ENCODE results near the gene PFKL. TPM values are rescaled to one million over a fixed set of nuclear protein-coding genes. Genes with fewer than 3 reads are reported as not detected.

The PFKL gene
- total and polyA plus RNA-seq, 2 of the 8 experiments (the other 6 are each of a cell fraction or from before 2014, with no cell fraction given) = 80.2 to 82.3 TPM

DNA sequence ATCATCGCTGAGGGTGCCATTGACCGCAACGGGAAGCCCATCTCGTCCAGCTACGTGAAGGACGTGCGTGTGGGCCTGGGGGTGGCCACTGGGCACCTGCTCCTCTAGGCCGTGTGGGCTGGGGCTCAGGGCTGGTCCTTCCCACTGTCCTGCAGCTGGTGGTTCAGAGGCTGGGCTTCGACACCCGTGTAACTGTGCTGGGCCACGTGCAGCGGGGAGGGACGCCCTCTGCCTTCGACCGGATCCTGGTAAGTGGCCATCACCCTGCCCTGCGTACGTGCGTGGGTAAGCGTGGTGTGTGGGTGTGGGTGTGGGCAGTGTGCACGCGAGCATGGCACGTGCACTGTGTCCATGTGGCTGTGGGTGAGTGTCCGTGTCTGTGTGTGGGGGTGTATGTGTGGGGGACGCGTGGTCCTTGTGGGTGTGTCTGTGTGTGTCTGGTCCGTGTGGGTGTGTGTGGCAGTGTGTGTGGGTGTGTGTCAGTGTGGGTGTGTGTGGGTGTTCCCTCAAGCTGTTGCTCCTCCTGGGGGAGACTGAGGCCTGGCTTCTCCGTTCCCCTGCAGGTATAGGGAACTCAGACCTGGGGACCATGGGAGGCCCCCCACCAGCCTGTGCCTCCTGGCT lies 16.5 kb downstream of the PFKL start (continued):
- TF ChIP-seq, protein P1, sequence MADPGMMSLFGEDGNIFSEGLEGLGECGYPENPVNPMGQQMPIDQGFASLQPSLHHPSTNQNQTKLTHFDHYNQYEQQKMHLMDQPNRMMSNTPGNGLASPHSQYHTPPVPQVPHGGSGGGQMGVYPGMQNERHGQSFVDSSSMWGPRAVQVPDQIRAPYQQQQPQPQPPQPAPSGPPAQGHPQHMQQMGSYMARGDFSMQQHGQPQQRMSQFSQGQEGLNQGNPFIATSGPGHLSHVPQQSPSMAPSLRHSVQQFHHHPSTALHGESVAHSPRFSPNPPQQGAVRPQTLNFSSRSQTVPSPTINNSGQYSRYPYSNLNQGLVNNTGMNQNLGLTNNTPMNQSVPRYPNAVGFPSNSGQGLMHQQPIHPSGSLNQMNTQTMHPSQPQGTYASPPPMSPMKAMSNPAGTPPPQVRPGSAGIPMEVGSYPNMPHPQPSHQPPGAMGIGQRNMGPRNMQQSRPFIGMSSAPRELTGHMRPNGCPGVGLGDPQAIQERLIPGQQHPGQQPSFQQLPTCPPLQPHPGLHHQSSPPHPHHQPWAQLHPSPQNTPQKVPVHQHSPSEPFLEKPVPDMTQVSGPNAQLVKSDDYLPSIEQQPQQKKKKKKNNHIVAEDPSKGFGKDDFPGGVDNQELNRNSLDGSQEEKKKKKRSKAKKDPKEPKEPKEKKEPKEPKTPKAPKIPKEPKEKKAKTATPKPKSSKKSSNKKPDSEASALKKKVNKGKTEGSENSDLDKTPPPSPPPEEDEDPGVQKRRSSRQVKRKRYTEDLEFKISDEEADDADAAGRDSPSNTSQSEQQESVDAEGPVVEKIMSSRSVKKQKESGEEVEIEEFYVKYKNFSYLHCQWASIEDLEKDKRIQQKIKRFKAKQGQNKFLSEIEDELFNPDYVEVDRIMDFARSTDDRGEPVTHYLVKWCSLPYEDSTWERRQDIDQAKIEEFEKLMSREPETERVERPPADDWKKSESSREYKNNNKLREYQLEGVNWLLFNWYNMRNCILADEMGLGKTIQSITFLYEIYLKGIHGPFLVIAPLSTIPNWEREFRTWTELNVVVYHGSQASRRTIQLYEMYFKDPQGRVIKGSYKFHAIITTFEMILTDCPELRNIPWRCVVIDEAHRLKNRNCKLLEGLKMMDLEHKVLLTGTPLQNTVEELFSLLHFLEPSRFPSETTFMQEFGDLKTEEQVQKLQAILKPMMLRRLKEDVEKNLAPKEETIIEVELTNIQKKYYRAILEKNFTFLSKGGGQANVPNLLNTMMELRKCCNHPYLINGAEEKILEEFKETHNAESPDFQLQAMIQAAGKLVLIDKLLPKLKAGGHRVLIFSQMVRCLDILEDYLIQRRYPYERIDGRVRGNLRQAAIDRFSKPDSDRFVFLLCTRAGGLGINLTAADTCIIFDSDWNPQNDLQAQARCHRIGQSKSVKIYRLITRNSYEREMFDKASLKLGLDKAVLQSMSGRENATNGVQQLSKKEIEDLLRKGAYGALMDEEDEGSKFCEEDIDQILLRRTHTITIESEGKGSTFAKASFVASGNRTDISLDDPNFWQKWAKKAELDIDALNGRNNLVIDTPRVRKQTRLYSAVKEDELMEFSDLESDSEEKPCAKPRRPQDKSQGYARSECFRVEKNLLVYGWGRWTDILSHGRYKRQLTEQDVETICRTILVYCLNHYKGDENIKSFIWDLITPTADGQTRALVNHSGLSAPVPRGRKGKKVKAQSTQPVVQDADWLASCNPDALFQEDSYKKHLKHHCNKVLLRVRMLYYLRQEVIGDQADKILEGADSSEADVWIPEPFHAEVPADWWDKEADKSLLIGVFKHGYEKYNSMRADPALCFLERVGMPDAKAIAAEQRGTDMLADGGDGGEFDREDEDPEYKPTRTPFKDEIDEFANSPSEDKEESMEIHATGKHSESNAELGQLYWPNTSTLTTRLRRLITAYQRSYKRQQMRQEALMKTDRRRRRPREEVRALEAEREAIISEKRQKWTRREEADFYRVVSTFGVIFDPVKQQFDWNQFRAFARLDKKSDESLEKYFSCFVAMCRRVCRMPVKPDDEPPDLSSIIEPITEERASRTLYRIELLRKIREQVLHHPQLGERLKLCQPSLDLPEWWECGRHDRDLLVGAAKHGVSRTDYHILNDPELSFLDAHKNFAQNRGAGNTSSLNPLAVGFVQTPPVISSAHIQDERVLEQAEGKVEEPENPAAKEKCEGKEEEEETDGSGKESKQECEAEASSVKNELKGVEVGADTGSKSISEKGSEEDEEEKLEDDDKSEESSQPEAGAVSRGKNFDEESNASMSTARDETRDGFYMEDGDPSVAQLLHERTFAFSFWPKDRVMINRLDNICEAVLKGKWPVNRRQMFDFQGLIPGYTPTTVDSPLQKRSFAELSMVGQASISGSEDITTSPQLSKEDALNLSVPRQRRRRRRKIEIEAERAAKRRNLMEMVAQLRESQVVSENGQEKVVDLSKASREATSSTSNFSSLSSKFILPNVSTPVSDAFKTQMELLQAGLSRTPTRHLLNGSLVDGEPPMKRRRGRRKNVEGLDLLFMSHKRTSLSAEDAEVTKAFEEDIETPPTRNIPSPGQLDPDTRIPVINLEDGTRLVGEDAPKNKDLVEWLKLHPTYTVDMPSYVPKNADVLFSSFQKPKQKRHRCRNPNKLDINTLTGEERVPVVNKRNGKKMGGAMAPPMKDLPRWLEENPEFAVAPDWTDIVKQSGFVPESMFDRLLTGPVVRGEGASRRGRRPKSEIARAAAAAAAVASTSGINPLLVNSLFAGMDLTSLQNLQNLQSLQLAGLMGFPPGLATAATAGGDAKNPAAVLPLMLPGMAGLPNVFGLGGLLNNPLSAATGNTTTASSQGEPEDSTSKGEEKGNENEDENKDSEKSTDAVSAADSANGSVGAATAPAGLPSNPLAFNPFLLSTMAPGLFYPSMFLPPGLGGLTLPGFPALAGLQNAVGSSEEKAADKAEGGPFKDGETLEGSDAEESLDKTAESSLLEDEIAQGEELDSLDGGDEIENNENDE (IDR thresholded peaks at IDR 0.05; ENCODE audit: insufficient replicate concordance, low read length) = no peak
- TF ChIP-seq SIN3A (conservative IDR thresholded peaks at IDR 0.05 in 1 of 2, IDR thresholded peaks at IDR 0.05 in 1 of 2; ENCODE audit: low read depth in 1 of 2, low read length in 2 of 2) = no peak
- no peak for TF ChIP-seq CREB1 (IDR thresholded peaks at IDR 0.05)
- no peak for TF ChIP-seq SP1 (IDR thresholded peaks at IDR 0.05; ENCODE audit: low read depth, low read length)

Measured in H1 (cell line).